ENCODE results near the gene RELA.
"Not testable (repeated sequence)": the region's sequence is repeated elsewhere in the genome, so short reads cannot be mapped to it uniquely, and the experiment has no call there.

The RELA gene

DNA sequence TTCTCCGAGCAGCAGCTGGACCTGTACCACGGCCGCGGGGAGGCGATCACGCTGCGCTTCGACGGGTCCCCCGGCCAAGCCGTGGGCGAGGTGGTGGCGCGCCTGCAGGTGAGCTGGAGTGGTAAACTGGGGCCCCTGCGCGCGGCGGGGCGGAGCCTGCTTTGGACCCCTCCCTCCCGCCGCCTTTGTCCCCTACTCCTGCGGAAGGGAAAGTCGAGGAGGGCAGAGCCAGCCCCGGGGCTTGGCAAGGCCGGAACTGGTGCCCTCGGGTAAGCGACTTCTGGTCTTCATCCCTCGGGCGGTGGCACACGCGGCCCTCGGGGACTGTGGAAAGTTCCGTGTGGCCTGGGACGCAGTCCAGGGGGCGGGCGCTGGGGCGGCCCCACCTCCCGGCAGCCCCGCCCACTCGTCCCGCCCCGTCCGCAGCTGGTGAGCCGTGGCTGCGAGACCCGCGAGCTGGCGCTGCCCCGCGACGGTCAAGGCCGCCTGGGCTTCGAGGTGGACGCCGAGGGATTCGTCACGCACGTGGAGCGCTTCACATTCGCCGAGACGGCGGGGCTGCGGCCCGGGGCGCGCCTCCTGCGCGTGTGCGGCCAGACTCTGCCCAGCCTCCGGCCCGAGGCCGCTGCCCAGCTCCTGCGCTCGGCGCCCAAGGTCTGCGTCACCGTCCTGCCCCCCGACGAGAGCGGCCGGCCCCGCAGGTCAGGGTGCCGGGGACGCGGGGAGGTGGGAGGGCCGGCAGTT, 15.6 kb downstream of the RELA start:
- no peak for DNase-seq

DNA sequence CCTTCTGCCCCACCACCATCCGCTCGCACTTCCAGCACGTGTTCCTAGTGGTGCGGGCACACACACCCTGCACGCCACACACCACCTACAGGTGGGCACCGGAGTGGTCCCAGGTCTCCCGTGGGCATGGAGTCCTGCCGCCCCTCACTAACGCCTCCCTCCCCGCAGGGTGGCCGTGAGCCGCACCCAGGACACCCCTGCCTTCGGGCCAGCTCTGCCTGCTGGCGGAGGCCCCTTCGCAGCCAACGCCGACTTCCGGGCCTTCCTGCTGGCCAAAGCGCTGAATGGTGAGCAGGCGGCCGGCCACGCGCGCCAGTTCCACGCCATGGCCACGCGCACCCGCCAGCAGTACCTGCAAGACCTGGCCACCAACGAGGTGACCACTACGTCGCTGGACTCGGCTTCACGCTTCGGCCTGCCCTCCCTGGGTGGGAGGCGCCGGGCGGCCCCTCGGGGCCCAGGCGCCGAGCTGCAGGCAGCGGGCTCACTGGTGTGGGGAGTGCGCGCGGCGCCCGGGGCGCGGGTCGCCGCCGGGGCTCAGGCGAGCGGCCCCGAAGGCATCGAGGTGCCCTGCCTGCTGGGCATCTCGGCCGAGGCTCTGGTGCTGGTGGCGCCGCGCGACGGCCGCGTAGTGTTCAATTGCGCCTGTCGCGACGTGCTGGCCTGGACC, 16.3 kb downstream of the RELA start:
- DNase-seq, result no peak

DNA sequence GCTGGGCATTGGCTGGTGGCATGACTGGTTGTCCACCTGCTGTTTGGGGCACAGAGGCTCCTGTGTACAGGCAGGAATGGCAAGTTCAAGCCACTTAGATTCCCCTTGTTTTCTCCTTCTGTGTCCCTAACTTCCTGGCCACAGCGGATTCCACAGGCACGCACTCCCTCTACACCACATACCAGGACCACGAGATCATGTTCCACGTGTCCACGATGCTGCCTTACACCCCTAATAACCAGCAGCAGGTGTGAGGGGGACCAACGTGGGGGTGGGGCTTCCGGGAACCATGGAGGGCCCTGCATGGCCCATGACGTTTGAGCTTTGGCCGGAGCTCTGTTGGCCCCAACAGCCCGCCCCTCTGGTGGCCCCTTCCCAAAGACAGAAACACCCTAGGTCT, 17.0 kb downstream of the RELA start:
- no peak for DNase-seq

DNA sequence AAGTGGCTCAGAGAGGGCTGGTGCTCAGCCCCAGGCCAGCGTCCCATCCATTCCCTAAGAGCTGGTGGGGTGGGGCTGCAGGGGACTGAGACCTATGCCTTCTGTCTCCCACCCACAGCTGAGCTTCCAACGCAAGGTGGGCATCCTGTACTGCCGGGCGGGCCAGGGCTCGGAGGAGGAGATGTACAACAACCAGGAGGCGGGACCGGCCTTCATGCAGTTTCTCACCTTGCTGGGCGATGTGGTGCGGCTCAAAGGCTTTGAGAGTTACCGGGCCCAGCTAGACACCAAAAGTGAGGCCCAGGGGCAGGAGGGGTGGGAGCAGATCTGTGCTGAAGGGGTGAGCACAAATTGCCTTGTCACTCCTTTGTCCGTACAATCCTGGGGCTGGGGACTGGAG, 17.9 kb downstream of the RELA start:
- no peak for DNase-seq

DNA sequence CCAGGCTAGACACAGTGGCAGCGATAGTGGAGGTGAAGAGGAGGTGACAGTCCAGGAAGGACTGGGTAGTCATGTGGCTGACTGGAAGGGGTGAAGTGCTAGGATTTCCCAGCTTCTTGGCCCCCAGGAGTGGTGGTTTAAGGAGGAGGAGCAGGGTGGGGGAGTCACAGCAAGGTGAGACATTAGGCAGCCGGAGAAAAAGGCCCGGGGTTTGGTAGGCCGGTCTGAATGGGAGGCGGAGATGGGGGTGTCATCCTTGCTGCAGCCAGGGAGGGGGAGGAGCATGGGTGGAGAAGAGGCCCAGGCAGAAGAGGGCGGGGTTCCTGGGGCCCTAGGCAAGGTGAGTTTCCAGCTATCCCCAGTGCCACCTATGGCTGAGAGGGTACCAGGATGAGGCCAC, 18.7 kb downstream of the RELA start:
- DNase-seq, result peak in 1 of 2 experiments; percentile 44

DNA sequence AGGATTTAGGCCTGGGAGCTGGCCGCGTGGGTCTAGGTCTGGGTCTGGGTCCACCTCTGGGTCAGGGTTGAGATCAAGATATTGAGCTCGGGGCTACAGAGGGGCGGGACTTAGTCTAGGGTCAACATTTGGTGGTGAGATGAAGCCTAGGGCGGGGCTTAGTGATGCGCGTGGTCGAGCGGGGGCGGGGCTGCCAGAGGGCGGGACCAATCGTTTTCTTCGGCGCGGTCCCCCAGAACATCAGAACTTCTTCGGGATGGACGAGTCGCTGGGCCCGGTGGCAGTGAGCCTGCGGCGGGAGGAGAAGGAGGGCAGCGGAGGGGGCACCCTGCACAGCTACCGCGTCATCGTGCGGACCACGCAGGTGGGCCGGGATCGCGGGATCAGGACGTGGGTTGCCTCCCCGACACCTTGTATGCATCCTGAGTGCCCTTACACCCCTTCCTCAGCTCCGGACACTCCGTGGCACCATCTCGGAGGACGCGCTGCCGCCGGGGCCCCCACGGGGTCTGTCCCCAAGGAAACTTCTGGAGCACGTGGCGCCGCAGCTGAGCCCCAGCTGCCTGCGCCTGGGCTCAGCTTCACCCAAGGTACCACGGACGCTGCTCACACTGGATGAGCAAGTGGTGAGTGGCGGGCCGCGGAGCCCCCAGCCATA, 20.6 kb downstream of the RELA start:
- DNase-seq, result peak; percentile 42 to 59

DNA sequence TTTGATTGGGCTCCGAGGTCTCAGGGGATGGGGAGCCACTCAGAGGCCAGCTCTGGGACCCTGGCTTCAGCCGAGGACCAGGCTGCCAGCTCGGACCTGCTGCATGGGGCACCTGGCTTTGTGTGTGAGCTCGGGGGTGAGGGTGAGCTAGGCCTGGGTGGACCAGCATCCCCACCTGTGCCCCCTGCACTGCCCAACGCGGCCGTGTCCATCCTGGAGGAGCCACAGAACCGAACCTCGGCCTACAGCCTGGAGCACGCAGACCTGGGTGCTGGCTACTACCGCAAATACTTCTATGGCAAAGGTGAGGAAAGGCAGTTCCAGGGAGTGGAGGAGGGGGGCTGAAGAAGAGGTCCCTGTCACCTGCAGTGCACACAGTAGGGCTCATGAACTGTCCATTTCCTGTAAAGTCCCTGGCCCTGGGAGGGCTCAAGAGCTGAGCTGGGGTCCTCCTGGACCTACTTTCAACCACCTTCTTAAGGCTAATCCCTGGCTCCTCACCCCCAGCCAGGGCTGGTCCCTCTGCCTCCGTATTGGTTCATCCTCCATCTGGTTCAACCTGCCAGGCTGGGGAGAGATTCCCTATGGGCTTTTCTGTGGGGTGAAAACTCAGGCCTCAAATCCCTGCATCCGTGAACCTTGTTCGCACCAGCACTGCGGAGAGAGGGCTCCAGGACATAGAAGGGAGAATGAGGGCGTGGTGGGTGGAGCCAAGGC, 21.3 kb downstream of the RELA start:
- no peak for DNase-seq

DNA sequence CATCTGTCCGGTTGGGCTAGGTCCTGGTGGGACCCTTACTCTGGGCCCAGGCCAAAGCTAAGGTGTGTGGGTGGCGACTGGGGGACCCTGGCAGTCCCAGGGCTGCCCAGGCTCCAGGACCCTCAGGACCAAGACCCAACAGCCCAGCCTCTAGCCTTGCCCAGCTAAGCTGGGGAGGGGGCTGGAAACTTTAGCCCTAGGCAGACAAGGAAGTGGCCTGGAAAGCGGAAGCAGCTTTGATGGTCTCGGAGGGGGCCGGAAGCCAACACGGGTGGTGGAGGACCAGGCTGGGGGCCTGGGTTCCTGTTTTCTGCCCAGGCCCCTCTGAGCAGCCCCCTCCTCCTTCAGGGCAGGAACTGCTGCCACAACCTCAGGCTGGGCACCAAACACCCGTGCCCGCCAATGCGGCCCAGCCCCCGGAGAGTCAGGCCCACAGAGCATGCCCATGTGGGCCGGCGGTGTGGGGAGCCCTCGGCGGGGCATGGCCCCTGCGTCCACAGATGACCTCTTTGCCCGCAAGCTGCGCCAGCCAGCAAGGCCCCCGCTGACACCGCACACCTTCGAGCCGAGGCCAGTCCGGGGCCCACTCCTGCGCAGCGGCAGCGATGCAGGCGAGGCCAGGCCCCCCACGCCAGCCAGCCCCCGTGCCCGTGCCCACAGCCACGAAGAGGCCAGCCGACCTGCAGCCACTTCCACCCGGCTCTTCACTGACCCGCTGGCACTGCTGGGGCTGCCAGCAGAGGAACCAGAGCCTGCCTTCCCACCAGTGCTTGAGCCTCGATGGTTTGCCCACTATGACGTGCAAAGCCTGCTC, 22.0 kb downstream of the RELA start:
- peak; percentile 44 to 58 for DNase-seq

DNA sequence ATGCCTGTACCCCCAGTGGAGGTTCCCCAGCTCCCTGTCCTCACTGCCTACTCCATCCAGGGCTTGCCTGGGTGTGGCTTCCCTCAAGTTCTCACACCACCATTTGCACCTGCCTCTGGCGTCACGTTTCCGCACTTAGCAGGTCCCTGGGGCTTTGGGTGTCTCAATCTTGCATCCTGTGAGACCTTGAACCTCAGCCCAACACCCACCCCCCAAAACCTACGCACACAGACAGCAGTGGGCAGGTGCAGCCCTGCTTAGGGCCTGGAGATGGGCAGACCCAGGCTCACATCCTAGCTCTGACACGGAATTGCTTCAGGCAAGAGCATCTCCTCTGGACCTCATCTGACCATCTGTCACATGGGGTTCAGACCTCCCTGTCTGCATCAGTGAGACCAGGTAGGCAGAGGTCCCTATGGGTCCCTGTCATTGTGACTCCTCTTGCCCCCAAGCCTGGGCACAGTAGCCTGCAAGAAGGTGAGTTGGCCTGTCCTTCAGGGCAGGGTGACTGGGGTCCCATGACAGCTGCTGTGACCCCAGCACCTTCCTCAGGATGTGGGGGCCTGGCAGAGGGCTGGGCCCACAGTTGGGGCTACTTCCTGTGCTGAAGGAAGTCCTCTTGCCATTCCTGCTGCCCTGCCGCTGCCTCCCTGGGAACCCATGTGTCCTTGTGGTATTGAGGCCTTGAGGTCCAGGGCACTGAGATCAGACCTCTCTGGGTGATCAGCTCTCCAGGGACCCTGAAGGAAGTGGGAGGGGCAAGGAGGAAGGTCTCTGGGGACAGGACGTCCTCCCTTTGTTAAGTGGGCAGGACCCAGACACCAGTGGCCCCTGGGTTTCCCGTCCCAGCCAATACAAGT, 22.9 kb downstream of the RELA start:
- DNase-seq, result peak; percentile 62 to 64

DNA sequence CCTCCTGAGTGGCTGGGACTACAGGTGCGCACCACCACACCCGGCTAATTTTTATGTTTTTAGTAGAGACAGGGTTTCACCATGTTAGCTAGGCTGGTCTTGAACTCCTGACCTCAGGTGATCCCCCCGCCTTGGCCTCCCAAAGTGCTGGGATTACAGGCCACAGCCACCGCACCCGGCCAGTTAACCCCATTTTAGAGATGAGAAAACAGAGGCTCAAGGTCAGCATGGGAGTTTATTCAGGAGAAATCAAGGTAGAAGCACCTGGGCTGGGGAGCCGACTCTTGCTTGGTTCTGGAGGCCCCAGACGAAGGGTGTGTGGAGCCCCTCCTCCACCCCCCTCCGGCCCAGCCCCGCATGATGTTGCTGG, 23.5 kb downstream of the RELA start:
- DNase-seq, result not testable (repeated sequence)

DNA sequence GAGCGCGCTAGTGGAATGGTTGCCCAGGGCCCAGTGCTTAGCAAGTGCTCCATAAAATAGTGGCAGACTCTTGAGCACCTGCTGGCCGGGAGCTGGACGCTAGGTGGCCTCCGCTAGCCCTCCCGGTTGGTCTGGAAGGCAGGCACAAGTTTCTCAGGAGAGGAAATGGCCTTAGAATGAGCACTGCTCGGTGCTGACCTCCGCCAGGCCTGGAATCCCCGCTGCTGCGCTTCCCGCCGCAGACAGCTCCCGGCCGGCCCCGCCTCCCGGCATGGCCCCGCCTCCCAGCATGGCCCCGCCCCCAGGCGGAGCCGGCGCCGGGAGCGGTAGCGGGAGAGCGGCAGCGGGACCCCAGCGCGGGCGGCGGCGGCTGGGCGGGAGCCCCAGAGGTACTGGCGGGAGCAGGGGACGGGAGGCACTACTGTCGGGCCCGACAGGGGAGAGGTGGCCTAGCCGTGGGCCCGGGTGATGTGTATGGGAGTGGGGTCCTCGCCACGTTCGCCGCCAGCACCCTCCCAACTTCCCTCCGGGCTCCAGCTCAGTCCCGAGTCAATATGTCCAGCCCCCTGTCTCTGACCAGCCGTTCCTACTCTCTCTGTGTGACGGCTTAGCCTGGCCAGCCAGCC, 24.8 kb downstream of the RELA start, which contains the start of gene SIPA1:
Gene SIPA1, plus strand, starts transcription at position 308 of the 626 bp plus-strand sequence. CDS start 2,821 bp downstream, outside the sequence.
- DNase-seq, result peak; percentile 80 to 88

DNA sequence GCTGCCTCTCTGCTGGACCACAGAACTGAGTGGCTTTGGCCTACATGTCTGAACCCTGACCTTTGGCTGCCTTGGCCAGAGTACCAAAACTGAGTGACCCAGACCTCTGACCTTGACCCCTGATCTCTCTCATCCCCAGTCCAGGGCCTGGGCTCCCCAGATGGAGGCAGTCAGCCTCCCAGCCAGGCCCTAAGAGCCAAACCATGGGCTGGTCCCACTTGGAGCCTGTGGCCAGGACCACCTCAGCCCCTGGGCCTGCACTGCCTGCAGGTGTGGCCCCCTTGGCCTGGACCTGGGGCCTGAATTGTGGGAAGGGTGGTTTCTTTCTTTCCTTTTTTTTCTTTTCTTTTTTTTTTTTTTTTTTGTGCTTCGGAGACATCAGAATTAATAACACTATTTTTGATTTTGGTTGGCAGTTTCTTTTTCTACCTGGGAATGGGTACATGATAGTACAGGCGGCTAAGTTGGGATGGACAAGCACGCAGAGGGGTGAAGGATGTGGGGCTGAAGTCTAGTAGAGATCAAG, 25.6 kb downstream of the RELA start:
- no peak for DNase-seq

DNA sequence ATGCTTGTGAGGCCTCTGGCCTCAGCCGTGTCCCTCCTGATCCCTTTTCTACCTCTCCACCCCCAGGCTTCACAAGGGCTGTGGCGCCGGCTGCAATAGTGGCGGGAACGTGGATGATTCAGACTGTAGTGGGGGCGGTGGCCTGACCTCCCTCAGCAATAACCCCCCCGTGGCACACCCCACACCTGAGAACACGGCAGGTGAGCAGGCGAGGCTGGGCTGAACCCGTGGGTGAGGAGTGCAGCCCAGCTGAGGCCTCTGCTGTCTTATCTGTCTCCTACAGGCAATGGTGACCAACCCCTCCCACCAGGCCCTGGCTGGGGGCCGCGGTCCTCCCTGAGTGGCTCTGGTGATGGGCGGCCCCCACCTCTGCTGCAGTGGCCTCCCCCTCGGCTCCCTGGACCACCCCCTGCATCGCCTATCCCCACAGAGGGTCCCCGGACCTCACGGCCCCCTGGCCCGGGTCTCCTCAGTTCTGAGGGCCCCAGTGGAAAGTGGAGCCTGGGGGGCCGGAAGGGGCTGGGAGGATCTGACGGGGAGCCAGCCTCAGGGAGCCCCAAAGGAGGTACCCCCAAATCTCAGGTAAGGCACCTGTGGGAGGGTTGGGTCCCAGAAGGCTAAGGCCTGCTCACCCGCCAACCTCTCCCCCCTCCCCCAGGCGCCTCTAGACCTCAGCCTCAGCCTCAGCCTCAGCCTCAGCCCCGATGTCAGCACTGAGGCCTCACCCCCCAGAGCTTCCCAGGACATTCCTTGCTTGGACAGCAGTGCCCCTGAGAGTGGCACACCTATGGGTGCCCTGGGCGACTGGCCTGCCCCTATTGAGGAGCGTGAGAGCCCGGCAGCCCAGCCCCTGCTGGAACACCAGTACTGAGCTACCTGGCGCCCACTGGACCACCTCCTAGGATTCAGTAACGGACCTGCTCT, 26.3 kb downstream of the RELA start:
- no peak for DNase-seq

DNA sequence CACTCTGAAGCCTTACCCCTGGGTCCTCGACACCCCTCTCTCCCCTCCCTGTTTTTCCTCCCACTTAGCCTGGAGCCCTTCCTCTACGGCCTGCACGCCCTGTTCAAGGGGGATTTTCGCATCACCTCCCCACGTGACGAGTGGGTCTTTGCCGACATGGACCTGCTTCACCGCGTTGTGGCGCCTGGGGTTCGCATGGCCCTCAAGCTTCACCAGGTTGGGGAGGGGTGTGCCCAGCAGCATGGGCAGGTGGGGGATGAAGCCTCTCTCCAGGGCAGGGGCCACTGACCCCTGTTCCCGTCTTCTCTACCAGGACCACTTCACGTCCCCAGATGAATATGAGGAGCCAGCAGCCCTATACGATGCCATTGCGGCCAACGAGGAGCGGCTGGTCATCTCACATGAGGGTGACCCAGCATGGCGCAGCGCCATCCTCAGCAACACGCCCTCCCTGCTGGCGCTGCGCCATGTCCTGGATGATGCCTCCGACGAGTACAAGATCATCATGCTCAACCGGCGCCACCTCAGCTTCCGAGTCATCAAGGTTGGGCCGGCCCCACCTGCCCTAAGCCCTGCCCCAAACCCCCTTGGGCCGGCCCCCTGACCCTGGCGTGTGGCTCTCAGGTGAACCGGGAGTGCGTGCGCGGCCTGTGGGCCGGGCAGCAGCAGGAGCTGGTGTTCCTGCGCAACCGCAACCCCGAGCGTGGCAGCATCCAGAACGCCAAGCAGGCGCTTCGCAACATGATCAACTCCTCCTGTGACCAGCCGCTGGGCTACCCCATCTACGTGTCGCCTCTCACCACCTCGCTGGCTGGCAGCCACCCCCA, 27.6 kb downstream of the RELA start:
- DNase-seq, result no peak

DNA sequence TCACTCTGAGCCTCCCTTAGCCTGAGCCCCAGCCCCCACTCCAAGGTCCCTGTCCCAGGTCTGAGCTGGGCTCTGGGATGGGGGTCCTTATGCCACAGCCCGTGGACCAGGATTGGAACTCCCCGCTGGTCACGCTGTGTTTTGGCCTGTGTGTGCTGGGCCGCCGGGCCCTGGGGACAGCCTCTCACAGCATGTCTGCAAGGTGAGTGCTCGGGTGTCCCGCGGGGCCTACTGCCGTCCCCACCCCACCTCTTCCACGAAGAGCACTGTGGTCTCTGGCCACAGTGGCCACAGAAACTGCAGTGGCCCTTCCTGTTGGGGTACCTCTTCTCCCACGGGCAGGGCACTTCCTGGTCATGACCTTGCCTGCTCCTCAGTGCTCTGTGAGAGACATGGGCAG, 28.3 kb downstream of the RELA start:
- no peak for DNase-seq

DNA sequence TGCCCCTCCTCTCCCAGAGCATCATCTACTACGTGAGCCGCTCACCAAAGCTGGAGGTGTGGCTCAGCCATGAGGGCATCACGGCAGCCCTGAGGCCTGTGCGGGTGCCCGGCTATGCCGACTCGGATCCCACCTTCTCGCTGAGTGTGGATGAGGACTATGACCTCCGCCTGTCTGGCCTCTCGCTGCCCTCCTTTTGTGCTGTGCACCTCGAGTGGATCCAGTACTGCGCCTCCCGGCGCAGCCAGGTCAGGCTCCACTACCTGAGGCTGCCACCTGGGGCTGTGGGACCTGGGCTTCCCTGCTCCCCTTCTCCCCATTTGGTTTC, 28.6 kb downstream of the RELA start:
- no peak for DNase-seq

DNA sequence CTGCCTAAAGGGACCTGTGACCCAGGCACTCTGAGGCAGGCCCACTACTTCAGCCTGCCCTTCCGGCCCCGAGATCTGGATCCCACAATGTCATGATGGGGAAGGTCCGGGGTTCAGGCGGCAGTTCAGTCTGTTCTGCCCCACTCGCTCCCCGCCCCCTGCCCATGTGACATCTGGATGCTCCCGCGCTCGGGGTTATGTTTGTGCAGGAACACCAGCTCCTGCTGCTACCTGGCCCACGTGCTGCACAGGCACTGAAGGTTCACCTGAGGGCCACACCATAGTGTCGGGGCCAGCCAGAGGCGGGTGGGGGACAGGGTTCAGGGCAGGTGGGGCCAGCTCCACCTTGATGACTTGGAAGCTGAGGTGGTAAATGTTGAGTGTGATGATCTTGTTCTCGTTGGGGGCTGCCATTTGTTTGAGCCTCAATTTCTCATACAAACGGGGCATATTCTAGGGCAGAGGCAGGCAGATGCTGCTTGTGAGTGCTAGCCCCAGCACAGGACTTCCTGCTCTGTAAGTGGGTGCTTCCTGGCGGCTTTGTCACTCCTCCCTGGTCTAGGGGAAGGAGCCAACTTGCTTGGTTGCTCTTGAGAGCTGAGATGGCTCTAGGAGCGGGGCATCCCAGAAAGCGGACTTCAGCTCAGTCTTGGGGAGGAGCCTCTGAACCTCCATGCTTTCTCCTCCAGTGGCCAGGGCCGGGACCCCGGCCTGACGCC, 29.2 kb downstream of the RELA start:
- no peak for DNase-seq

DNA sequence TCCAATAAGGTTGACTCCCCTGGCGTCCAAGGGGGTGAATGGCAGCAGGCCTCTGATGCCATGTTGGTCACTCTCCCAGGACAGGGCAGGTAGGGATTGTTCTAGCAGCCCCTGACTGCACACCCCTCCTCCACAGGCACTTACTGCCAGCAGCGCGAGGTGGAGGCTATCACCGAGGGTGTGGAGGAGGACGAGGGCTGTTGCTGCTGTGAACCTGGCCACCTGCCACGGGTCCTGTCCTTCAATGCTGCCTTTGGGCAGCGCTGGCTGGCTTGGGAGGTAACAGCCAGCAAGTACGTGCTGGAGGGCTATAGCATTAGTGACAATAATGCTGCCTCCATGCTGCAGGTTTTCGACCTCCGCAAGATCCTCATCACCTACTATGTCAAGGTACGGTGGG, 32.5 kb downstream of the RELA start:
- DNase-seq, result no peak
